Measurements from ENCODE around the gene CPZ.

DNA sequence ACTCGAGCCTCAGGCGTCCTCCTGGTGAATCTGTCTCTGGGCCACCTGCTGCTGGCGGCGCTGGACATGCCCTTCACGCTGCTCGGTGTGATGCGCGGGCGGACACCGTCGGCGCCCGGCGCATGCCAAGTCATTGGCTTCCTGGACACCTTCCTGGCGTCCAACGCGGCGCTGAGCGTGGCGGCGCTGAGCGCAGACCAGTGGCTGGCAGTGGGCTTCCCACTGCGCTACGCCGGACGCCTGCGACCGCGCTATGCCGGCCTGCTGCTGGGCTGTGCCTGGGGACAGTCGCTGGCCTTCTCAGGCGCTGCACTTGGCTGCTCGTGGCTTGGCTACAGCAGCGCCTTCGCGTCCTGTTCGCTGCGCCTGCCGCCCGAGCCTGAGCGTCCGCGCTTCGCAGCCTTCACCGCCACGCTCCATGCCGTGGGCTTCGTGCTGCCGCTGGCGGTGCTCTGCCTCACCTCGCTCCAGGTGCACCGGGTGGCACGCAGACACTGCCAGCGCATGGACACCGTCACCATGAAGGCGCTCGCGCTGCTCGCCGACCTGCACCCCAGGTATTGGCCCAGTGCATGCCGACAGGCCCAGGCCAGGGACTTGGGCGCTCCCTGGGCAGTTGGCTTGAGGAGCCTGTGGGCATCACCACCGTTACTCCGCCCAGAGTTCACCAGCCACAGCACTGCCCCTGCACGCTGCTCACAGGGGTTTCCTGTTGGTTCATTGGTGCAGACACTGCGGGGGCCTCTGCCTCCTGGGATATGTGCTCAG lies 11.3 kb upstream of the CPZ start:
- no peak for TF ChIP-seq OVOL3 (tag by site-specific recombination; IDR thresholded peaks at IDR 0.05)
- TF ChIP-seq, protein P1, sequence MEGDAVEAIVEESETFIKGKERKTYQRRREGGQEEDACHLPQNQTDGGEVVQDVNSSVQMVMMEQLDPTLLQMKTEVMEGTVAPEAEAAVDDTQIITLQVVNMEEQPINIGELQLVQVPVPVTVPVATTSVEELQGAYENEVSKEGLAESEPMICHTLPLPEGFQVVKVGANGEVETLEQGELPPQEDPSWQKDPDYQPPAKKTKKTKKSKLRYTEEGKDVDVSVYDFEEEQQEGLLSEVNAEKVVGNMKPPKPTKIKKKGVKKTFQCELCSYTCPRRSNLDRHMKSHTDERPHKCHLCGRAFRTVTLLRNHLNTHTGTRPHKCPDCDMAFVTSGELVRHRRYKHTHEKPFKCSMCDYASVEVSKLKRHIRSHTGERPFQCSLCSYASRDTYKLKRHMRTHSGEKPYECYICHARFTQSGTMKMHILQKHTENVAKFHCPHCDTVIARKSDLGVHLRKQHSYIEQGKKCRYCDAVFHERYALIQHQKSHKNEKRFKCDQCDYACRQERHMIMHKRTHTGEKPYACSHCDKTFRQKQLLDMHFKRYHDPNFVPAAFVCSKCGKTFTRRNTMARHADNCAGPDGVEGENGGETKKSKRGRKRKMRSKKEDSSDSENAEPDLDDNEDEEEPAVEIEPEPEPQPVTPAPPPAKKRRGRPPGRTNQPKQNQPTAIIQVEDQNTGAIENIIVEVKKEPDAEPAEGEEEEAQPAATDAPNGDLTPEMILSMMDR (tag by site-specific recombination; IDR thresholded peaks at IDR 0.05), result no peak
- TF ChIP-seq, protein P2, sequence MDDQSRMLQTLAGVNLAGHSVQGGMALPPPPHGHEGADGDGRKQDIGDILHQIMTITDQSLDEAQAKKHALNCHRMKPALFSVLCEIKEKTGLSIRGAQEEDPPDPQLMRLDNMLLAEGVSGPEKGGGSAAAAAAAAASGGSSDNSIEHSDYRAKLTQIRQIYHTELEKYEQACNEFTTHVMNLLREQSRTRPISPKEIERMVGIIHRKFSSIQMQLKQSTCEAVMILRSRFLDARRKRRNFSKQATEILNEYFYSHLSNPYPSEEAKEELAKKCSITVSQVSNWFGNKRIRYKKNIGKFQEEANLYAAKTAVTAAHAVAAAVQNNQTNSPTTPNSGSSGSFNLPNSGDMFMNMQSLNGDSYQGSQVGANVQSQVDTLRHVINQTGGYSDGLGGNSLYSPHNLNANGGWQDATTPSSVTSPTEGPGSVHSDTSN (CRISPR knock-in tag; IDR thresholded peaks at IDR 0.05), result no peak
- TF ChIP-seq, protein P3, sequence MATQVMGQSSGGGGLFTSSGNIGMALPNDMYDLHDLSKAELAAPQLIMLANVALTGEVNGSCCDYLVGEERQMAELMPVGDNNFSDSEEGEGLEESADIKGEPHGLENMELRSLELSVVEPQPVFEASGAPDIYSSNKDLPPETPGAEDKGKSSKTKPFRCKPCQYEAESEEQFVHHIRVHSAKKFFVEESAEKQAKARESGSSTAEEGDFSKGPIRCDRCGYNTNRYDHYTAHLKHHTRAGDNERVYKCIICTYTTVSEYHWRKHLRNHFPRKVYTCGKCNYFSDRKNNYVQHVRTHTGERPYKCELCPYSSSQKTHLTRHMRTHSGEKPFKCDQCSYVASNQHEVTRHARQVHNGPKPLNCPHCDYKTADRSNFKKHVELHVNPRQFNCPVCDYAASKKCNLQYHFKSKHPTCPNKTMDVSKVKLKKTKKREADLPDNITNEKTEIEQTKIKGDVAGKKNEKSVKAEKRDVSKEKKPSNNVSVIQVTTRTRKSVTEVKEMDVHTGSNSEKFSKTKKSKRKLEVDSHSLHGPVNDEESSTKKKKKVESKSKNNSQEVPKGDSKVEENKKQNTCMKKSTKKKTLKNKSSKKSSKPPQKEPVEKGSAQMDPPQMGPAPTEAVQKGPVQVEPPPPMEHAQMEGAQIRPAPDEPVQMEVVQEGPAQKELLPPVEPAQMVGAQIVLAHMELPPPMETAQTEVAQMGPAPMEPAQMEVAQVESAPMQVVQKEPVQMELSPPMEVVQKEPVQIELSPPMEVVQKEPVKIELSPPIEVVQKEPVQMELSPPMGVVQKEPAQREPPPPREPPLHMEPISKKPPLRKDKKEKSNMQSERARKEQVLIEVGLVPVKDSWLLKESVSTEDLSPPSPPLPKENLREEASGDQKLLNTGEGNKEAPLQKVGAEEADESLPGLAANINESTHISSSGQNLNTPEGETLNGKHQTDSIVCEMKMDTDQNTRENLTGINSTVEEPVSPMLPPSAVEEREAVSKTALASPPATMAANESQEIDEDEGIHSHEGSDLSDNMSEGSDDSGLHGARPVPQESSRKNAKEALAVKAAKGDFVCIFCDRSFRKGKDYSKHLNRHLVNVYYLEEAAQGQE (tag by site-specific recombination; IDR thresholded peaks at IDR 0.05), result no peak
- no peak for TF ChIP-seq ZNF2 (tag by site-specific recombination; IDR thresholded peaks at IDR 0.05)
- no peak for TF ChIP-seq ZBTB17 (tag by site-specific recombination; IDR thresholded peaks at IDR 0.05)
- no peak for TF ChIP-seq ZBTB20 (tag by site-specific recombination; IDR thresholded peaks at IDR 0.05)
- no peak for TF ChIP-seq ZNF10 (tag by site-specific recombination; IDR thresholded peaks at IDR 0.05)
- no peak for TF ChIP-seq ZNF350 (tag by site-specific recombination; IDR thresholded peaks at IDR 0.05)

Data from HEK293 (cell line).